Naive thymus-derived CD8-positive, alpha-beta T cell (primary cell): Measurements from ENCODE around the gene RB1. TPM values are rescaled to one million over a fixed set of nuclear protein-coding genes. Genes with fewer than 3 reads are reported as not detected.
A peak's percentile ranks its signal among the peaks of the same experiment; 100 is the strongest.

ENCODE experiments used
- ATAC-seq, 2 donors: fragments of 150-1000 bp; cut with Tn5 transposase in 1 of 2; sonication (Bioruptor Pico), chemical (Tn5 transposase) in 1 of 2; 1 replicate in 1 of 2; 2 replicates in 1 of 2; pipeline ENCODE4 v1.10.0; 2021; ENCODE audit warnings: mild to moderate bottlenecking in 2 of 2, moderate library complexity in 2 of 2
- POLR2A ChIA-PET: fragments of 350-600 bp; sonication (Branson Sonifier 250); formaldehyde crosslinking; loops from one replicate; lab custom pipeline; 2021; ENCODE audit warnings: antibody characterized with exemption; lab: Charles Lee
- DNase-seq, 10 donors: peaks; one replicate each; pipeline versions ENCODE4 v3.0.0 to v3.0.0-alpha.2; 2020 to 2022
- H3K27ac Mint-ChIP-seq, 10 donors: one replicate each; pipeline ENCODE4 v1.8.0; 2020 to 2022; ENCODE audit warnings: mild to moderate bottlenecking in 10 of 10, mixed read lengths in 10 of 10, moderate library complexity in 4 of 10, inconsistent platforms in 1 of 10
- H3K27me3 Mint-ChIP-seq, 5 donors: one replicate each; pipeline ENCODE4 v1.8.0; 2021 to 2022; ENCODE audit warnings: mixed read lengths in 5 of 5
- H3K36me3 Mint-ChIP-seq, 3 donors: one replicate each; pipeline ENCODE4 v1.8.0; 2020 to 2022; ENCODE audit warnings: mixed read lengths in 3 of 3, mild to moderate bottlenecking in 2 of 3, inconsistent platforms in 1 of 3
- H3K4me1 Mint-ChIP-seq, 4 donors: one replicate each; pipeline ENCODE4 v1.8.0; 2021 to 2022; ENCODE audit warnings: mixed read lengths in 4 of 4
- H3K4me3 Mint-ChIP-seq, 10 donors: one replicate each; pipeline ENCODE4 v1.8.0; 2020 to 2022; ENCODE audit warnings: mild to moderate bottlenecking in 10 of 10, mixed read lengths in 10 of 10, moderate library complexity in 6 of 10, inconsistent platforms in 1 of 10
- H3K9me3 Mint-ChIP-seq, 9 donors: one replicate each; pipeline ENCODE4 v1.8.0; 2020 to 2022; ENCODE audit warnings: mixed read lengths in 9 of 9, mild to moderate bottlenecking in 3 of 9, inconsistent platforms in 1 of 9, moderate library complexity in 1 of 9
- polyA plus RNA-seq, 3 donors: library from polyadenylated mRNA; unstranded; fragments of 300-500 nt; fragmentation: Illumina TruSeq; gene quantifications; one replicate each; pipeline ENCODE4 v1.2.3, GENCODE V29; 2021
- total RNA-seq, 8 experiments: library from RNA in 2 of 8; stranded (reverse) in 2 of 8; gene quantifications; one replicate each; pipeline ENCODE4 v1.2.3 and lab custom pipeline; 2021 to 2026

The RB1 gene
- total and polyA plus RNA-seq, 5 experiments from 2014 or later = 11.9 to 32.6 (median 18.0) TPM

GRCh38 chr13:48266701-48267639, 36.6 kb upstream of the RB1 start:
- Mint-ChIP-seq H3K27ac (peak overlapping the region; percentile 10 to 90 (median 48)), H3K27me3 (no peaks in the 10 kb centered on the region), H3K9me3 (no peaks in the 10 kb centered on the region), H3K36me3 (peaks cover 6 to 49% (median 15%) of the 10 kb centered on the region in 3 donors), H3K4me3 (no peak overlapping the region), H3K4me1 (peaks cover 24 to 56% (median 51%) of the 10 kb centered on the region in 4 donors)
- POLR2A ChIA-PET = no interaction called here
- ATAC-seq (no peak), DNase-seq (no peak)

GRCh38 chr13:48268019-48268418, 35.5 kb upstream of the RB1 start:
- Mint-ChIP-seq H3K4me1 (peaks cover 22 to 46% (median 42%) of the 10 kb centered on the region in 4 donors), H3K36me3 (peaks cover 0 to 38% (median 5%) of the 10 kb centered on the region in 3 donors), H3K4me3 (no peak overlapping the region), H3K27me3 (no peaks in the 10 kb centered on the region), H3K9me3 (no peaks in the 10 kb centered on the region), H3K27ac (peak overlapping the region in 4 of 10 donors; percentile 28 to 87 (median 55))
- POLR2A ChIA-PET = no interaction called here
- DNase-seq (no peak), ATAC-seq (no peak)

- Mint-ChIP-seq H3K36me3 (peaks cover 0 to 10% (median 2%) of the 10 kb centered on the region in 3 donors), H3K27ac (peak overlapping the region in 2 of 10 donors; percentile 10 to 27), H3K27me3 (no peaks in the 10 kb centered on the region), H3K4me3 (no peak overlapping the region), H3K4me1 (peaks cover 2 to 10% (median 8%) of the 10 kb centered on the region in 4 donors), H3K9me3 (no peaks in the 10 kb centered on the region)
- POLR2A ChIA-PET = no interaction called here
- ATAC-seq (no peak), DNase-seq (no peak)
Measured at GRCh38 chr13:48273346-48273745, 30.2 kb upstream of the RB1 start.

GRCh38 chr13:48275507-48275906, 28.0 kb upstream of the RB1 start:
- POLR2A ChIA-PET = no interaction called here
- DNase-seq (no peak), ATAC-seq (no peak)
- H3K27me3 Mint-ChIP-seq = no peaks in the 10 kb centered on the region
- no peaks in the 10 kb centered on the region for H3K36me3 Mint-ChIP-seq
- no peak overlapping the region for H3K4me3 Mint-ChIP-seq
- peaks cover 0 to 3% (median 0%) of the 10 kb centered on the region in 4 donors for H3K4me1 Mint-ChIP-seq
- H3K9me3 Mint-ChIP-seq = no peaks in the 10 kb centered on the region
- H3K27ac Mint-ChIP-seq = no peak overlapping the region

GRCh38 chr13:48278806-48279205, 24.7 kb upstream of the RB1 start:
- ATAC-seq (no peak), DNase-seq (no peak)
- H3K27me3 Mint-ChIP-seq = no peaks in the 10 kb centered on the region
- no peak overlapping the region for H3K4me3 Mint-ChIP-seq
- no peak overlapping the region for H3K27ac Mint-ChIP-seq
- H3K36me3 Mint-ChIP-seq = no peaks in the 10 kb centered on the region
- H3K4me1 Mint-ChIP-seq = peaks cover 0 to 3% (median 0%) of the 10 kb centered on the region in 4 donors
- POLR2A ChIA-PET = interaction anchor here (0.6 to 1.1 kb wide), 2 partner anchors 10 to 257 kb away, joined by 3 read pairs; no protein-coding TSS in a partner anchor
- H3K9me3 Mint-ChIP-seq = no peaks in the 10 kb centered on the region

GRCh38 chr13:48281556-48281955, 22.0 kb upstream of the RB1 start:
- POLR2A ChIA-PET = no interaction called here
- Mint-ChIP-seq H3K4me1 (peaks cover 0 to 7% (median 0%) of the 10 kb centered on the region in 4 donors), H3K9me3 (no peaks in the 10 kb centered on the region), H3K27me3 (peaks cover 0 to 10% (median 3%) of the 10 kb centered on the region in 5 donors), H3K27ac (no peak overlapping the region), H3K4me3 (no peak overlapping the region), H3K36me3 (no peaks in the 10 kb centered on the region)
- no peak for DNase-seq
- no peak for ATAC-seq

GRCh38 chr13:48291730-48292129, 11.8 kb upstream of the RB1 start:
- Mint-ChIP-seq H3K27ac (no peak overlapping the region), H3K27me3 (peaks cover 3 to 16% (median 6%) of the 10 kb centered on the region in 5 donors), H3K9me3 (no peaks in the 10 kb centered on the region), H3K4me1 (peaks cover 0 to 11% (median 1%) of the 10 kb centered on the region in 4 donors), H3K36me3 (peaks cover 0 to 6% (median 0%) of the 10 kb centered on the region in 3 donors), H3K4me3 (no peak overlapping the region)
- DNase-seq (no peak), ATAC-seq (no peak)
- POLR2A ChIA-PET = no interaction called here

GRCh38 chr13:48292650-48293049, 10.9 kb upstream of the RB1 start:
- no peak for DNase-seq
- POLR2A ChIA-PET = no interaction called here
- Mint-ChIP-seq H3K27ac (no peak overlapping the region), H3K9me3 (no peaks in the 10 kb centered on the region), H3K4me1 (peaks cover 0 to 5% (median 1%) of the 10 kb centered on the region in 4 donors), H3K27me3 (peaks cover 1 to 16% (median 6%) of the 10 kb centered on the region in 5 donors), H3K4me3 (no peak overlapping the region), H3K36me3 (peaks cover 0 to 6% (median 0%) of the 10 kb centered on the region in 3 donors)
- no peak for ATAC-seq

- Mint-ChIP-seq H3K4me1 (peaks cover 0 to 5% (median under 1%) of the 10 kb centered on the region in 4 donors), H3K36me3 (peaks cover 0 to 6% (median 0%) of the 10 kb centered on the region in 3 donors), H3K4me3 (no peak overlapping the region), H3K9me3 (no peaks in the 10 kb centered on the region), H3K27me3 (peaks cover 0 to 1% (median 0%) of the 10 kb centered on the region in 5 donors), H3K27ac (no peak overlapping the region)
- POLR2A ChIA-PET = interaction anchor here (0.6 kb wide), 1 partner anchor 255 kb away, joined by 3 read pairs; no protein-coding TSS in a partner anchor
- DNase-seq = no peak
- ATAC-seq = no peak
Measured at GRCh38 chr13:48294653-48295052, 8.9 kb upstream of the RB1 start.

GRCh38 chr13:48295271-48295670, 8.3 kb upstream of the RB1 start:
- Mint-ChIP-seq H3K27me3 (peaks cover 0 to 1% (median 0%) of the 10 kb centered on the region in 5 donors), H3K27ac (no peak overlapping the region), H3K4me1 (peaks cover 0 to 5% (median under 1%) of the 10 kb centered on the region in 4 donors), H3K4me3 (no peak overlapping the region), H3K36me3 (peaks cover 0 to 6% (median 0%) of the 10 kb centered on the region in 3 donors), H3K9me3 (no peaks in the 10 kb centered on the region)
- POLR2A ChIA-PET = no interaction called here
- DNase-seq = no peak
- no peak for ATAC-seq

- DNase-seq = no peak
- Mint-ChIP-seq H3K9me3 (no peaks in the 10 kb centered on the region), H3K4me1 (peaks cover 0 to 5% (median under 1%) of the 10 kb centered on the region in 4 donors), H3K36me3 (peaks cover 0 to 6% (median 2%) of the 10 kb centered on the region in 3 donors), H3K27ac (no peak overlapping the region), H3K4me3 (no peak overlapping the region), H3K27me3 (peaks cover 0 to 1% (median 0%) of the 10 kb centered on the region in 5 donors)
- POLR2A ChIA-PET = no interaction called here
- ATAC-seq = no peak
Measured at GRCh38 chr13:48296528-48296927, 7.0 kb upstream of the RB1 start.

GRCh38 chr13:48297131-48297786, 6.3 kb upstream of the RB1 start:
- Mint-ChIP-seq H3K4me3 (no peak overlapping the region), H3K27ac (peak overlapping the region in 1 of 10 donors; percentile 4), H3K27me3 (peaks cover 0 to 1% (median 0%) of the 10 kb centered on the region in 5 donors), H3K36me3 (peaks cover 0 to 6% (median 2%) of the 10 kb centered on the region in 3 donors), H3K9me3 (no peaks in the 10 kb centered on the region), H3K4me1 (peaks cover under 1 to 8% (median 1%) of the 10 kb centered on the region in 4 donors)
- POLR2A ChIA-PET = no interaction called here
- ATAC-seq = no peak
- DNase-seq = no peak
